Heart left ventricle (tissue), 13 donors: ENCODE data around the gene ABL1.

ENCODE experiments used
- POLR2A ChIP-seq, 2 donors: fragments of 450-650 bp; IDR thresholded peaks; one replicate each; pipeline ENCODE4 v1.6.1; 2017; ENCODE audit warnings: antibody characterized with exemption in 2 of 2, mild to moderate bottlenecking in 2 of 2, moderate library complexity in 2 of 2
- TF ChIP-seq, protein P1 (sequence below), 12 donors: fragments of 200-600 bp; sonication (generic) in 4 of 12; IDR thresholded peaks; one replicate each; pipeline versions ENCODE4 v1.5.0 to v1.8.0; 2018 to 2022; ENCODE audit warnings: antibody characterized with exemption in 12 of 12, mild to moderate bottlenecking in 5 of 12
- donor health status: ischemic (EF 13 %, LVEDD 7.1; RV severe dilation, severe dysfunction).
- donor health status: DM: no; HTN: yes; CAD: no.
- donor health status: DM: no; HTN: no; CAD: no.
- donor health status: ischemic (EF 25% LVEDD 6.9; RV normal size, moderate dysfunction).
- donor health status: ischemic (EF 25% LVEDD 5.7; RV mildly dilated, moderate dysfunction).
- donor health status: ischemic (EF 35%, LVEDD 5.7; RV mildly dilated, moderate dysfunction).
- donor health status: nonischemic (EF 11% LVEDD 7.7; RV severe dilation, severe dysfunction).
- donor health status: DM: yes; HTN: yes; CAD: no.
- donor health status: PGD.
- donor health status: ischemic (EF 29% LVEDD 5.4; RV normal size, mild dysfunction).
- donor health status: nonischemic (EF 23%, LVEDD 6.1; RV moderate dilation, normal function).

DNA sequence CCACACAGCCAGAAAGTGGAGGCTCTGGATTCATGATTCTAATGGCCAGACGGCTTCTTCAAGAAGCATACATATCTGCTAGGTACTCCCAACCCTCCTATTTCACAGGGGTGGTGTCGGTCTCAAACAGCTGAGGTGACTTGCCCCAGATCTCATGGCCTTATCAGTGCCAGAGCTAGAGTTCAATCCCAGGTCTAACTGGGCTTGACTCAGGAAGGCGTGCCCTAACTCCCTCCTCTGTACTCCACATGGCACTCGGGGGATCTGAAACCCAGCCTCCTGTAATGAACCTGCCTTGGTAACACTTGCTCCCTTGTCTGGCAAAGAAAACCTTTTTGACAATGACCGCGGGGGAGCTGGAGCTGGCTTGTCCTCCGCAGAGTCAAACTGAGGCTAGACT lies 59.5 kb downstream of the ABL1 start:
- TF ChIP-seq POLR2A (IDR thresholded peaks at IDR 0.05), result no peak
- TF ChIP-seq, protein P1, sequence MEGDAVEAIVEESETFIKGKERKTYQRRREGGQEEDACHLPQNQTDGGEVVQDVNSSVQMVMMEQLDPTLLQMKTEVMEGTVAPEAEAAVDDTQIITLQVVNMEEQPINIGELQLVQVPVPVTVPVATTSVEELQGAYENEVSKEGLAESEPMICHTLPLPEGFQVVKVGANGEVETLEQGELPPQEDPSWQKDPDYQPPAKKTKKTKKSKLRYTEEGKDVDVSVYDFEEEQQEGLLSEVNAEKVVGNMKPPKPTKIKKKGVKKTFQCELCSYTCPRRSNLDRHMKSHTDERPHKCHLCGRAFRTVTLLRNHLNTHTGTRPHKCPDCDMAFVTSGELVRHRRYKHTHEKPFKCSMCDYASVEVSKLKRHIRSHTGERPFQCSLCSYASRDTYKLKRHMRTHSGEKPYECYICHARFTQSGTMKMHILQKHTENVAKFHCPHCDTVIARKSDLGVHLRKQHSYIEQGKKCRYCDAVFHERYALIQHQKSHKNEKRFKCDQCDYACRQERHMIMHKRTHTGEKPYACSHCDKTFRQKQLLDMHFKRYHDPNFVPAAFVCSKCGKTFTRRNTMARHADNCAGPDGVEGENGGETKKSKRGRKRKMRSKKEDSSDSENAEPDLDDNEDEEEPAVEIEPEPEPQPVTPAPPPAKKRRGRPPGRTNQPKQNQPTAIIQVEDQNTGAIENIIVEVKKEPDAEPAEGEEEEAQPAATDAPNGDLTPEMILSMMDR (IDR thresholded peaks at IDR 0.05), result no peak
